D341Med (cell line): ENCODE measurements around the gene PHKA2.
"Not testable (repeated sequence)": the region's sequence is repeated elsewhere in the genome, so short reads cannot be mapped to it uniquely, and the experiment has no call there.

Experiments used
- DNase-seq: peaks from one replicate; pipeline ENCODE4 v3.0.0; 2012; ENCODE audit warnings: low spot score

Gene PHKA2, protein sequence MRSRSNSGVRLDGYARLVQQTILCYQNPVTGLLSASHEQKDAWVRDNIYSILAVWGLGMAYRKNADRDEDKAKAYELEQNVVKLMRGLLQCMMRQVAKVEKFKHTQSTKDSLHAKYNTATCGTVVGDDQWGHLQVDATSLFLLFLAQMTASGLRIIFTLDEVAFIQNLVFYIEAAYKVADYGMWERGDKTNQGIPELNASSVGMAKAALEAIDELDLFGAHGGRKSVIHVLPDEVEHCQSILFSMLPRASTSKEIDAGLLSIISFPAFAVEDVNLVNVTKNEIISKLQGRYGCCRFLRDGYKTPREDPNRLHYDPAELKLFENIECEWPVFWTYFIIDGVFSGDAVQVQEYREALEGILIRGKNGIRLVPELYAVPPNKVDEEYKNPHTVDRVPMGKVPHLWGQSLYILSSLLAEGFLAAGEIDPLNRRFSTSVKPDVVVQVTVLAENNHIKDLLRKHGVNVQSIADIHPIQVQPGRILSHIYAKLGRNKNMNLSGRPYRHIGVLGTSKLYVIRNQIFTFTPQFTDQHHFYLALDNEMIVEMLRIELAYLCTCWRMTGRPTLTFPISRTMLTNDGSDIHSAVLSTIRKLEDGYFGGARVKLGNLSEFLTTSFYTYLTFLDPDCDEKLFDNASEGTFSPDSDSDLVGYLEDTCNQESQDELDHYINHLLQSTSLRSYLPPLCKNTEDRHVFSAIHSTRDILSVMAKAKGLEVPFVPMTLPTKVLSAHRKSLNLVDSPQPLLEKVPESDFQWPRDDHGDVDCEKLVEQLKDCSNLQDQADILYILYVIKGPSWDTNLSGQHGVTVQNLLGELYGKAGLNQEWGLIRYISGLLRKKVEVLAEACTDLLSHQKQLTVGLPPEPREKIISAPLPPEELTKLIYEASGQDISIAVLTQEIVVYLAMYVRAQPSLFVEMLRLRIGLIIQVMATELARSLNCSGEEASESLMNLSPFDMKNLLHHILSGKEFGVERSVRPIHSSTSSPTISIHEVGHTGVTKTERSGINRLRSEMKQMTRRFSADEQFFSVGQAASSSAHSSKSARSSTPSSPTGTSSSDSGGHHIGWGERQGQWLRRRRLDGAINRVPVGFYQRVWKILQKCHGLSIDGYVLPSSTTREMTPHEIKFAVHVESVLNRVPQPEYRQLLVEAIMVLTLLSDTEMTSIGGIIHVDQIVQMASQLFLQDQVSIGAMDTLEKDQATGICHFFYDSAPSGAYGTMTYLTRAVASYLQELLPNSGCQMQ

DNA sequence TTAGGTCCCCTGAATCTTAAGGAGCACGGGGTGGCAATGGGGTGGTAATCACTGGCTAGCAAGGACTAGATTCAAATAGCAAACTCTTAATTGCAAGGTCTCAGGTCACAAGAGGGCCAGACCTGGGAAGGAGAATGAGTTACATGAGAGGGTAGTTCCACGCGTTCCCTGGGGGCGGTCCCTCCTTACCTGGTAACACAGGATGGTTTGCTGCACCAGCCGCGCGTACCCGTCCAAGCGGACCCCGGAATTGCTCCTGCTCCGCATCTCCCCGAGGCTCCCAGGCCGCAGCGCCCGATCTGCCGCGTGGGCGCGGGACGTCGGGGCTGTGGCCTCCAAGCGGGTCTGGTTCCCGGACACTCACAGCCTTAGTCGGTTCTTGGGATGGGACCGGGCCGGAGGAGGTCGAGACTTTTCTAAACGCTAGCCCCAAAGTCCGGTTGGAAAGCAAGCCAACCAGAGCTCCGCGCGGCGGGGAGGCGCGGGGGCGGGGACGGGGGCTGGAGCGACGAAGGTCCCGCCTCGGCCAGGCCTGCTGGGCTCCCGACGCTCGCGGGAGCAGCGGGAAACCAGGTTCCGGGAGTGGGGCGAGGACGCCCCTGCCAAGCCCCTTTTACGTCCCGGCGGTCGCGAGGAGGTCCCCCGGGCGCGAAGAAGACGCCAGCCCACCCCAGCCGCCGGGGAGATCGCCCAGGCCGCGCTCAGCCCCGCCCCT lies at the start of gene PHKA2:
Gene PHKA2 (minus strand): TSS at position 449 of the 715 bp plus-strand sequence. CDS start 182 bp downstream, at position 267.
- DNase-seq = no peak

DNA sequence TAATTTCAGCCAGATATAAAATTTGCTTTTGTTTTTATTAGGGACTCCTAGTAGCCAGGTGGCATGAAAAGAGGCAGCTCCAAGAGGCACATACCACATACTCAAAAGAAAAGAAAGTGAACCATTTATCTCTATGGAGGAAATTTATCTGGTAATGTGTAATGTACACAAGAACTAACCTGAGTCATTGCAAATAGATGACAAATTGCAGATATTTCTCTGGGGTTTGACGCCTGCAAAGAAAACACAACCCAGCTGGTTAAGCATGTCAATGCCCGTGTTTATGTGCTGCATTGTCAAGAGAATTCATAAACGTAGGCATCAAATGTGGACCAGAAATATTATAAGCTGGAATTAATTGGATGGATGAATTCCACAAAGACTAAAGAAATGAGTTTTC lies 46.9 kb upstream of the PHKA2 start:
- DNase-seq = no peak

DNA sequence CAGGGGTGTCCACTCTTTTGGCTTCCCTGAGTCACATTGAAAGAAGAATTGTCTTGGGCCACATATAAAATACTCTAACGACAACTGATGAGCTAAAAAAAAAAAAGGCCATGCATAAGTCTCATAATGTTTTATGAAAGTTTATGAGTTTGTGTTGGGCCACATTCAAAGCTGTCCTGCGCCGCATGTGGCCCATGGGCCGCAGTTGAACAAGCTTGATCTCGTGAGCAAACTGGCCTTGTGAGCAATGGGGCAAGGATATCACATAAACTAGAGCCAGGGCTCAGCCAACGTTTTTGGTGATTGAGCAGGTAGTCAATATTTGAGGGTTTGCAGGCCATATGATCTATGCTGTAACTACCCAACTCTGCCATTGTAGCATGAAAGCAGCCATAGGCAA lies 44.6 kb upstream of the PHKA2 start:
- DNase-seq = no peak

DNA sequence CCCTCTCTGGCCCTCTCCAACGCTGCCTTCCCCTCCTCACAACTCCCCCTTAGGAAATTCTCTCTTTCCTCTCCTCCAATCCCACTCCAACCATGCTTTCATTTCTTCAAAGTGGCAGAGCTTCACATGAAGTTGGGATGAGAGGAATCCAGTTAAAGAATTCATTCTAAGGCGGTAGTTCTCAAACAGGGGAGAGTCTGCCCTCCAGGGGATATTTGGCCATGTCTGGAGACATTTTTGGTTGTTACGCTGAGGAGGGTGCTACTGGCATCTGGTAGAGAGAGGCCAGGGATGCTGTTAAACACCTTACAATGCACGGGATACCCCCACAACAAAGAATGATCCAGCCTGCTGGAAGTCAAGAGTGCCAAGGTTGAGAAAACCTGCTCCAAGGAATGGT lies 40.5 kb upstream of the PHKA2 start:
- DNase-seq = no peak

DNA sequence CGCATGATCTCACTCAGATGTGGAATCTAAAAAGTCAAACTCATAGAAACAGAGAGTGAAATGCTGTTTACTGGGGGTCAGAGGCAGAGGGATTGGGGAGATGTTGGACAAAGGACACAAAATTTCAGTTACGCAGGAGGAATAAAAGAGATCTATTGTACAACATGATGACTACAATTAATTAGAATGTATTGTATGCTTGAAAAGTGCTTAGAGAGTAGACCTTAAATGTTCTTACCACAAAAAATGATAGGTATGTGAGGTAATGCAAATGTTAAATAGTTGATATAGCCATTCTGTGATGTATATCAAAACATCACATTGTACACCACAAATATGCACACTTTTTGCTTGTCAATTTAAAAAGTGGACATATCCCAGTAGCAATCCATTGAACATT lies 36.1 kb upstream of the PHKA2 start:
- no peak for DNase-seq

DNA sequence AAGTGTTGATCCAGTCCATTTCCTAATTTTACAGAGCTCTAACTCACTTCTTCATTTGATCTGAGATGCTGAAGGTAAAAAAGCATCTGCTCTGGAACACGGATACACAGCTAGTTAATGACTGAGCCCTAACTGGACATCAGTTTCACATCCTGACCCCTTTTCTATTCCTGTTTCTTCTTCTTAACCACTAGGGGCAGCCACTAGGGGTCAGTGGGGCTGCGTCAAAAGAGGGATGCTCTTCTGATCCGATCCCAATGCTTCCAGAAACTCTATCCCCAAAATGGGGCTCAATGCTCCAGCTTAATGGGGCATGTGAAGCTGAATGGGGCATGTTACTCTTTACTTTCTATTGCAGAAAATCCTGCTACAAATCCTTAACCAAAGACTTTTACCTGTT lies 33.4 kb upstream of the PHKA2 start:
- peak; percentile 56 for DNase-seq

DNA sequence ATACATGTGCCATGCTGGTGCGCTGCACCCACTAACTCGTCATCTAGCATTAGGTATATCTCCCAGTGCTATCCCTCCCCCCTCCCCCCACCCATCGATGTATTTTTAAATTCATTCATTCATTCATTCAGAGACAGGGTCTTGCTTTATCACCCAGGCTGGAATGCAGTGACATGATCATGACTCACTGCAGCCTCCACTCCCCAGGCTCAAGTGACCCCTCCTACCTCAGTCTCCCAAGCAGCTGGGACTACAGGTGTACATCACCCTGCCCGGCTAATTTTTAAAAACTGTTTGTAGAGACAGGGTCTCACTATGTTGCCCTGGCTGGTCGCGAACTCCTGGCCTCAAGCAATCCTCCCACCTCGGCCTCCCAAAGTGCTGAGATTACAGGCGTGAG lies 32.7 kb upstream of the PHKA2 start:
- not testable (repeated sequence) for DNase-seq

DNA sequence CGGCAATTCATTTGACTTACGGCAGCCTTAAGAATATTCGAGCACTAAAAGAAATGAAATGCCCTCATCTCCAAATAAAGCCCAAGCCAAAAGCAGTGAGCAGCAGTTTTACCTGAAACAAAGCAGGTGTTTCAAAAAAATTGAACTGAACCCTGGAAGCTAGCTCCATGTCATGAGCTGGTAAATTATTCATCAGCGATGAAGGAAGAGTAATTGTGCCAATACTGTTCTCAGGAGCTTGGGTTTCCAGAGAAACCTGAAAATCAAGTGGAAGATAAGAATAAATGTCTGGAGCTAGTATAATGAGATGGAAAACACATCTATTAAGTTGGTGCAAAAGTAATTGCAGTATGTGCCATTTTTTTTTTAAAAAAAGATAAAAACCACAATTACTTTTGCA lies 24.0 kb upstream of the PHKA2 start:
- no peak for DNase-seq

DNA sequence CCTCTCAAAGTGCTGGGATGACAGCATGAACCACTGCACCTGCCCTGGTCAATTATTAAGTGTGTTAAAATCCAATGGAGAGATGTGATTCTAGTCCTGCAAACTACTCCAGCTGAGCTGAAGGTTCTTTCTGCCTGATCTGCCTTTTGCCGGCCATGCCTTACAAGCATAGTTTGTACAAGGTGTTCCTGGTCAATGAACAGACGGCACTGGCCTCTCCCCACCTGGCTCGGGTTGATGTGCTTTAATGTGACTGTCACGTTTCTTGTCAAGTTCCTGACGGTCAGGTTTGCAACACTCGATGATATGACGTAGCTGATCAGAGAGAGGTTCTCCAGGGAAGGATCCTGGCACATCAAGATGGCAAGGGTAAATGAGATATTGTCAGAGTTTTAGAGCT lies 23.1 kb upstream of the PHKA2 start:
- no peak for DNase-seq

DNA sequence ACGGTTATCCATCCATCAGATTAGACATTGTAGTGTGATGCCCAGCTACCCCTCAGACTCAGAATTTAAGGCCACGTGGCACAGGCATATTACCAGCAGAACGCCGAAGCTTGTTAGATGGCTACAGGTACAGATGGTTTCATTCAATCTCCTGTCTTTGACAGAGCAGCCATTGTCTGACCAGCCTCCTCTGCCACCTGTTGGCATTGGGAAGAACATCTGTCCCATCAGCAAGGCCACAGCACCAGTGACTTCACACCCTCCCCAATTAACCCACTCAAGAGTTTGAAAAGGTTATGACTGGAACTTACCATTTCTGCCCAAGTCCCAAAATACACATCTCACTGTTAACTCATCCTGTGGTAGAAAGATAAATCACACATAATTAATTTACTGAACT lies 22.0 kb upstream of the PHKA2 start:
- no peak for DNase-seq

DNA sequence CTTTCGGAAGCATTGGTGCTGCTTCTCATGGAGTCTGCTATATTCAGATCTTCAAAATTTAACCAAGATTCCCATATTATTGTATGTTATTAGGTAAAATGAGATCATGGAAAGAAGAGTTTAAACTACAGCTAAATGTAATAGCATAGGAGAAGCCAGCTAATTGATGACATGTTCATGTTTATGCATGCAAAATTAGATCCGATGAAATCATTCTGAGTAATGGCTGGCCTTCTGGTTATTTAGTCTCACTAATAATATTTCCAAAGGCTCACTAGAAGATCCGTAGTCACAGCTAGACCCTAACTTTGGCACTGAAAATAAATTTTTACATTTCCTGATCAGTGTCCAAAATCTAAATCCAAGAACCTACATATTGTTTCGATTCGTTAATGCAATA lies 19.8 kb upstream of the PHKA2 start:
- DNase-seq = no peak

DNA sequence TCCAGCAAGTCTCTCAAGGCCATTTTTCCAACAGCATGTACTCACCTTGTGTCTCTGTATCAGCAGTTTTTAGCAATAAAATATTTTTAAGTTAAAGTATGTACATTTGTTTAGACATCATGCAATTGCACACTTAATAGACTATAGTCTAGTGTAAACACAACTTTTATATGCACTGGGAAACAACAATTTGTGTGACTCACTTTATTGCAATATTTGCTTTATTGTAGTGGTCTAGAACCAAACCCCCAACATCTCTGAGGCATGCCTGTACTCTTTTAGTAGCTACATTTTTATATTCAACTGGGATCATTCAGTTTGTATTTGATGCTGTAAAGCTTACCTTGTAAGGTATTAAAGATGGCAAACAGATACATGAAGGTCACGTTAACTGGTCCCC lies 14.7 kb upstream of the PHKA2 start:
- DNase-seq = no peak

DNA sequence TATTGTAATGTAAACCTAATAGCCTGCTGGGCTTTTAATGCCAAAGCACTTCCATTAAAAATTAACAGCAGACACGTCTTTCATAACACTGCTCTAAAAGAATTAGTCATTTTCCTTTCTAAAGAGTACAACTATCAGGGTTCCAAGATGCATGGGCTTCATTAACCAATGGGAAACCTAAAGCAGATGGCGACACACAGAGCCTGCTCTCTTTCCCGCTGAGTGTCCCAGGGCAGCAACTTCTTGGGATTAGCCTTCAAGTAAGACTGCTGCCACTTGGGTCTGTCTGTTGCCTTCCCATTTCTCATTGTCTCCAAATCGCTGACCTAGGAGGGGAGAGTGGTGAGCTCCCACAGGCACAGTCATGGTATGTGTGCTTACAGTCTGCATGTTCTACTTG lies 14.0 kb upstream of the PHKA2 start:
- DNase-seq = no peak

DNA sequence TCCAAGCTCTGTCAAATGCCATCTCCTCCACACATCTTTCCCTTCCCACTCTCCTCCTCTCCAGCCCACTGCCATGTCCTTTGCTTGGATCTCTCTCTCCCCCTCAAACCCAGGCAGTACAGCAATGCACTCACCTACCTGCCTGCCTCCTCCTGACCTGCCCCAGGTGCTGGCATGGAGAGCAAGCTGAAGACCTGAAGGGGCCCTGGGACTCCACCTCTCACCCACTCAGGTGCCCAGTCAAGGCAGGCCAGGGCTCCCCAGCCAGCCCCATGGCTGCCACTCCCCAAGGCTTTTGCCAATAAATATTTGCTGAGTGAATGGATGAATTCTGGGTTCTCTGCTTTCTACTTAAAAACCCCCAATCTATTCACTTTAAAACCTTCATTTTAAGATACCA lies 12.6 kb upstream of the PHKA2 start:
- DNase-seq = no peak

DNA sequence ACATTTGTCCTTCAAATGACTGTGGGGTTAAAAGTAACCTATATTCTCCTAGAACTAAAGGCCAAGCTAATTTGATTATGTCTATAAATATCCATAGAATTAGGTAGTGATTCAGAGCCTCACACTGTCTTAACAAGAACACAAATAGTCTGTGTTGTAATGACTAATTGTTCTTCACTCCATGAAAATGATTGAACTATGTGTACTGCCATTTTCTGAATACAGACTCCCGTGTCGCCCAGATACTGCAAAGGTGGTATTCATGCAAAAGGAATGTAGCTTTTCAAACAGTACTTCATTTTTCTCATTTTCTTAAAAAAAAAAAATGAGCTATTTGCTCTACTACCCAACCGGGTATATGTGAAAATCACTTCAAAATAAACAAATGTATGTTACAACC lies 11.3 kb upstream of the PHKA2 start:
- no peak for DNase-seq

DNA sequence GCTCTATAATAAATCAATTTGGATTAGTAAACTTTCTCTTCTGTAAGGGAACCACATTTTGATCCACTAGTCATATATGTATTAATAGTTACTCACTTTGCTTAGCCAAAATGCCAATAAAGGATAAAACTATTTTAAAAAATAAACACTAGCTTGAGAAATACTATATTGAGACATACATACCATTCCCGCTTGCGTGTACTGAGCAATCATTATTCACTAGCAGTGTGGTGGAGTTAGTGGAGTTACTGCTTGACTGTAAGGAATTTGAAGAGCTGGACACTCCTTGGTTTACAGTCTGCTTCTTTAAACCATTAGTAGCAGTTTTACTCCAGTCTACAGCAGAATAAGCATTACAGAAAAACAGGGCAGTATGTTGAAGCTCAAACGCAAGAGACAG lies 10.8 kb upstream of the PHKA2 start:
- DNase-seq = no peak

DNA sequence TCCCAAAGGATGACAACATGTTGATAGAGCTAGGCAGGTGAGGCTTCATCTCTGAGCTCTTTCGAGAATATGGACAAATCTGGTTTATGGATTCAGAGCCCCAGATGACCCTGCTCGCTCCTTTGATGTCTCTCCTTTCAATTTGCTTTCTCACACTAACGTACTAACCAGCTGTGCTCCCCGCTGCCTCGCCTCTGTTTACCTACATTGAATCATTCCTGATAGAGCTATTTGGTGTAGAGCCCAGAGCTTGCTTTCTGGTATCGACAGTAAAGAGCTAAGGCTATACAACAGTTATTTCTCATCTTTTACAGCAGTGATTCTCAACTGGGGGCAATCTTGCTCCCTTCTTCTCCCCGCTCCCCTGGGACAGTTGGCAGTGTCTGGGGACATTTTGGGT lies 8.9 kb upstream of the PHKA2 start:
- DNase-seq = no peak

DNA sequence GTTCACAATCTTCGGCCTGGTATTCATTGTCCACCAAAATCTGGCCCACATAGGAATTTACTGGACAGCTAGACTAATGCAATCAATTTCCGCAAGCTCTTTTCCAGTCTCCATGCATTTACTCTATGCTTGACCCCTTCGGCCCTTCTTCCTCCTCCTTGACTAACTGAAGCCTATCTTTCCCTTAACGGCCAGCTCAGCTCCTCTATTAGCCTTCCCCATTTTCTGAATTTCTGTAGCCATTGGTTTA lies 1.2 kb upstream of the PHKA2 start:
- DNase-seq = no peak

DNA sequence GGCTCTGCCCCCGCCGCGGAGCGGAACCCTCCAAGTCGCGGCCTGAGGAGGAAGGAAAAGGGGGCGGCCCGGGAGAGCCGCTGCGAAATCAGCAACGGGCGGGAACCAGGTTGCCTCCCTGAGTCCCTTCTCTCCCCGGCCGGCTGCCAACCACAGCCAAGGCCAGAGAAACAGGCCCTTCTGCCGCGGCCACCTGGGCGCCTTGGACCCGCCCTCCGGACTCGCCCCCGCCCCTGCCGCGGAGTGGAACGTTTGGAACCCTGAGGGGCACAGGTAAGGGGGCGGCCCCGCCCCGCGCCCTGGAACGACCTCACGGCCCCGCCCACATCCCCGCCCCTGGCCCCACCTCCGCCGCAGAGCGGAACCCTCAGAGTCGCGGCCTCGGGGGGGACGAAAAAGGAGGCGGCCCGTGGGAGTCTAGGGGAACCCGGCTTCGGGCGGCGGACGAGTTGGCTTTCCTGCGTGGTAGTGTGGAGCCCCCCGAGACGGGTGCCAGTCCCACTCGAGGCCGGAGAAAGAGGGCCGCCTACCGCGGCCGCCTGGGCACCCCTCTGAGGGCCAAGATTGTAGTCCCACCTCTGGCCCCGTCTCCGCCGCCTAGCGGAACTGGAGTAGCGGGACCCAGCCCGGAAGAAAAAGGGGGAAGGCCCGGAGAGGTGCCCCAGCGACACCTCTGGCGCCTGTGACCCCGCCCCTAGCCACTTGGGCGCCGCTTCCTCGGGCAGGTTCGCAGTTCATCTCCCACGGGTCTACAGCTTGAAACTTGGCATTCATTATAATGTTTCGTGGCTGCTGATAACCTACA lies 669 bp upstream of the PHKA2 start:
- peak; percentile 89 for DNase-seq

DNA sequence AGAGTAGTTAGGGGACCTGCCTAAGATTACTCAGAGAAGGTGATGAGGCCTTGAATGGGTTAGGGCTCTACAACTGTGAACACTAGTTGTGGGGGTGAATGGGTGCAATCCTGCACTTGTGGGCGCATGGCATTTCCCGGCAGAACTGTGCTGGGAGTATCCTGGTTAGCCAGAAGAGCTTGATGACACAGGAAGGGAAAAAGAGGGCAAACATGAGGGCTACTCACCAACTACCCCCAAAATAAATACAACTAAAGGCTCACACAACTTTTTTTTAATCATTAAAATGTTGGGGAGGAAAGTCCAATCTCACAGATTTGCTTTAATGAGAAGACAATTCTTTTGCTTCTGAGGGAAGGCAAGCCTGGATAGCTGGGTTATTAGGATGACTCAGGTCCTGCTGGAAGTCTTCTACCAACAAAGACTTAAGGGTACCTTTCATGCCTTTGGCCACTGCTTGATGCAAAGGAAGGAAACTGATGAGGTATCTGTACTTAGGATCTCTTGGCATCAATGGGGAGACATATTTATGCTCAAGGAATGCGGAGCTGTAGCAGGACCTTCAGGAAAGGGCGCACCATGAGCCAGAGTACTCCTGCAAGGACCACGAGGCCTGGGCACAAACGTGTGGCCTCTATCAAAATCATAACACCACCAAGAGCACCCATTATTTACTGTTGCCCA lies 2.6 kb downstream of the PHKA2 start:
- no peak for DNase-seq

DNA sequence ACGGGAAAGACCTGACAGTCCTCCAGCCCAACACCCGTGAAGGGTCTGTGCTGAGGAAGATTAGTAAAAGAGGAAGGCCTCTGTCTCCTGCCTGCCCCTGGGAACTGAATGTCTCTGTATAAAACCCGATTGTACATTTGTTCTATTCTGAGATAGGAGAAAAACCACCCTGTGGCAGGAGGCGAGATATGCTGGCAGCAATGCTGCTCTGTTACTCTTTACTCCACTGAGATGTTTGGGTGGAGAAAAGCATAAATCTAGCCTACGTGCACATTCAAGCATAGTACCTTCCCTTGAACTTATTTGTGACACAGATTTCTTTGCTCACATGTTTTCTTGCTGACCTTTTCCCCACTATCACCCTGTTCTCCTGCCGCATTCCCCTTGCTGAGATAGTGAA lies 3.7 kb downstream of the PHKA2 start:
- not testable (repeated sequence) for DNase-seq
